GM12878 (cell line): ENCODE measurements around the gene ENTREP1. TPM values are rescaled to one million over a fixed set of nuclear protein-coding genes. Genes with fewer than 3 reads are reported as not detected.

Source experiments
- ATAC-seq: fragments of 200-7000 bp; cut with Tn5 transposase; 3 replicates; pipeline ENCODE4 v1.9.1; 2020; ENCODE audit warnings: mild to moderate bottlenecking, moderate library complexity
- BruUV-seq: library from RNA; stranded (reverse); fragments of 400-500 nt; replicated peaks from 2 replicates; lab custom pipeline; 2021; lab: Mats Ljungman, UMichigan
- CTCF ChIA-PET: fragments of 300-600 bp; sonication (Branson Sonifier 250); formaldehyde crosslinking; extraction: SDS; loops from one replicate; lab custom pipeline; 2021; ENCODE audit warnings: inconsistent platforms; lab: Yijun Ruan, JAX
- POLR2A ChIA-PET: fragments of 350-600 bp; formaldehyde crosslinking; extraction: SDS; loops from one replicate; lab custom pipeline; 2021; ENCODE audit warnings: inconsistent platforms; lab: Charles Lee
- RAD21 ChIA-PET: fragments of 300-600 bp; sonication (Branson Sonifier 250); formaldehyde crosslinking; loops from one replicate; lab custom pipeline; 2023; ENCODE audit warnings: antibody characterized with exemption; ENCODE audit not compliant: unreplicated experiment; lab: Charles Lee
- SMC1A ChIA-PET: fragments of 300-600 bp; sonication (Branson Sonifier 250); formaldehyde crosslinking; loops from one replicate; lab custom pipeline; 2023; ENCODE audit not compliant: unreplicated experiment, uncharacterized antibody; lab: Charles Lee
- DNase-seq: peaks from one replicate; pipeline ENCODE4 v3.0.0-alpha.2; 2011; ENCODE audit warnings: low read depth, low spot score
- FAIRE-seq: peaks from 3 replicates; lab custom pipeline; 2011; peaks lifted over from hg19 to GRCh38; lab: Jason Lieb, UNC
- H2AFZ ChIP-seq: 2 replicates; pipeline ENCODE4 v1.6.0; 2011; ENCODE audit warnings: low read depth, low read length, control low read depth; ENCODE audit not compliant: control insufficient read depth
- H3K27ac ChIP-seq: 2 replicates; pipeline ENCODE4 v1.5.1; 2011; ENCODE audit warnings: control low read depth; ENCODE audit not compliant: control insufficient read depth, insufficient read depth
- H3K27me3 ChIP-seq, 2 experiments: replicated peaks in 1 of 2; 2 replicates each; pipeline versions ENCODE4 v1.6.0 to v1.6.1; 2011; ENCODE audit warnings: low read length in 1 of 2; ENCODE audit not compliant: control insufficient read depth in 2 of 2, insufficient read depth in 2 of 2
- H3K36me3 ChIP-seq, 2 experiments: 2 replicates each; pipeline ENCODE4 v1.5.1; 2011; ENCODE audit warnings: low read length in 1 of 2; ENCODE audit not compliant: control insufficient read depth in 2 of 2, insufficient read depth in 2 of 2
- H3K4me1 ChIP-seq: 2 replicates; pipeline ENCODE4 v1.6.1; 2011; ENCODE audit warnings: mild to moderate bottlenecking, low read length, moderate library complexity, mixed read lengths; ENCODE audit not compliant: control insufficient read depth, insufficient read depth
- H3K4me2 ChIP-seq: 2 replicates; pipeline ENCODE4 v1.6.0; 2011; ENCODE audit warnings: control low read depth; ENCODE audit not compliant: control insufficient read depth, insufficient read depth
- H3K4me3 ChIP-seq: fragments of 200-600 bp; sonication (generic); 2 replicates; pipeline ENCODE4 v1.5.1; 2016
- H3K79me2 ChIP-seq: 2 replicates; pipeline ENCODE4 v1.6.0; 2011; ENCODE audit warnings: low read length; ENCODE audit not compliant: control insufficient read depth, insufficient read depth
- H3K9ac ChIP-seq: 2 replicates; pipeline ENCODE4 v1.8.0; 2011; ENCODE audit warnings: low read length, control low read depth, mixed read lengths; ENCODE audit not compliant: control insufficient read depth, insufficient read depth
- H3K9me3 ChIP-seq: replicated peaks from 3 replicates; pipeline ENCODE4 v1.5.1; 2011; ENCODE audit warnings: mild to moderate bottlenecking, low read length; ENCODE audit not compliant: control insufficient read depth, insufficient read depth
- H4K20me1 ChIP-seq: 2 replicates; pipeline ENCODE4 v1.6.0; 2011; ENCODE audit not compliant: control insufficient read depth, insufficient read depth
- ATF2 ChIP-seq: IDR thresholded peaks from 2 replicates; pipeline ENCODE4 v1.6.1; 2012; ENCODE audit warnings: low read length, inconsistent platforms
- BCL11A ChIP-seq: IDR thresholded peaks from 2 replicates; pipeline ENCODE4 v1.6.1; 2011; ENCODE audit warnings: low read depth, low read length
- ELK1 ChIP-seq: IDR thresholded peaks from 2 replicates; pipeline ENCODE4 v1.6.1; 2012; ENCODE audit warnings: low read depth, low read length, improper control_type of control experiment
- IRF3 ChIP-seq: fragments of 450-650 bp; IDR thresholded peaks from 2 replicates; pipeline ENCODE4 v1.6.1; 2014; ENCODE audit warnings: mild to moderate bottlenecking
- LARP7 ChIP-seq: fragments of 450-650 bp; IDR thresholded peaks from 2 replicates; pipeline ENCODE4 v1.6.1; 2017; ENCODE audit warnings: mild to moderate bottlenecking
- NR2F1 ChIP-seq: fragments of 450-650 bp; conservative IDR thresholded peaks from 2 replicates; pipeline ENCODE4 v1.6.1; 2017; ENCODE audit warnings: mild to moderate bottlenecking
- RB1 ChIP-seq: fragments of 450-650 bp; formaldehyde crosslinking; IDR thresholded peaks from 2 replicates; pipeline ENCODE4 v1.6.1; 2017; ENCODE audit warnings: mild to moderate bottlenecking, borderline replicate concordance
- SREBF1 ChIP-seq: IDR thresholded peaks from 2 replicates; pipeline ENCODE4 v1.6.1; 2012; ENCODE audit warnings: mild to moderate bottlenecking, low read length
- WGBS: methylation state at CpG from one replicate; pipeline ENCODE4 v1.1.6; 2016; ENCODE audit warnings: low lambda C conversion rate; ENCODE audit not compliant: insufficient replicate concordance, insufficient coverage; ENCODE audit errors: missing lambda C conversion rate; 5-methylcytosine and 5-hydroxymethylcytosine counted together
- in situ Hi-C: fragments of 300-500 bp; cut with MboI; formaldehyde crosslinking; loops from 9 replicates; pipeline ENCODE4 v1.14.3; 2018; ENCODE audit warnings: mixed read lengths
- intact Hi-C: fragments of 100-400 bp; cut with micrococcal nuclease; formaldehyde crosslinking; loops from one replicate; pipeline ENCODE4 v1.14.2; 2022; ENCODE audit not compliant: unreplicated experiment
- polyA plus RNA-seq, 11 experiments: library from polyadenylated mRNA; depleted of rRNA in 4 of 11; unstranded in 6 of 11; stranded (reverse) in 5 of 11; fragments of >200 nt; fragmentation: Nextera tagmentation in 4 of 11; fragmentation: Illumina TruSeq in 1 of 11; extraction: Ambion mirVana in 4 of 11; extraction: Trizol in 1 of 11; gene quantifications; 1 replicate in 1 of 11; 2 replicates in 10 of 11; pipeline versions ENCODE4 v1.2.1 to v1.2.3, GENCODE V29; 2011 to 2016; ENCODE audit warnings: inconsistent platforms in 2 of 11, missing spikeins in 2 of 11, low read depth in 1 of 11
- total RNA-seq, 4 experiments: library from RNA; depleted of rRNA in 3 of 4; stranded (reverse); fragments of >200 nt in 3 of 4; fragmentation: Illumina TruSeq in 1 of 4; extraction: Trizol in 1 of 4; gene quantifications; 2 replicates each; pipeline versions ENCODE4 v1.2.1 to v1.2.3, GENCODE V29; 2013 to 2021
- TF ChIP-seq, protein P1 (sequence below): fragments of 150-350 bp; IDR thresholded peaks from 2 replicates; pipeline ENCODE4 v1.6.1; 2016; ENCODE audit warnings: low read depth, low read length

The ENTREP1 gene
- total and polyA plus RNA-seq, 10 of the 15 experiments (the other 5 are each of a cell fraction or from before 2014, with no cell fraction given) = not detected

GRCh38 chr9:69295872-69296552, 29.0 kb upstream of the ENTREP1 start:
- WGBS = 33% methylated on average over 9 of the region's 9 CpGs
- no peak overlapping the region for H3K4me2 ChIP-seq
- no peaks in the 10 kb centered on the region for H3K79me2 ChIP-seq
- H4K20me1 ChIP-seq = no peaks in the 10 kb centered on the region
- no peaks in the 10 kb centered on the region for H3K9me3 ChIP-seq
- POLR2A ChIA-PET = no interaction called here
- ATAC-seq = no peak
- intact Hi-C loops = no loop called here
- in situ Hi-C loops = no loop called here
- TF ChIP-seq NR2F1 (no peak), SREBF1 (no peak), BCL11A (no peak), ELK1 (no peak), IRF3 (no peak), ATF2 (no peak), RB1 (no peak), LARP7 (no peak)
- TF ChIP-seq, protein P1, sequence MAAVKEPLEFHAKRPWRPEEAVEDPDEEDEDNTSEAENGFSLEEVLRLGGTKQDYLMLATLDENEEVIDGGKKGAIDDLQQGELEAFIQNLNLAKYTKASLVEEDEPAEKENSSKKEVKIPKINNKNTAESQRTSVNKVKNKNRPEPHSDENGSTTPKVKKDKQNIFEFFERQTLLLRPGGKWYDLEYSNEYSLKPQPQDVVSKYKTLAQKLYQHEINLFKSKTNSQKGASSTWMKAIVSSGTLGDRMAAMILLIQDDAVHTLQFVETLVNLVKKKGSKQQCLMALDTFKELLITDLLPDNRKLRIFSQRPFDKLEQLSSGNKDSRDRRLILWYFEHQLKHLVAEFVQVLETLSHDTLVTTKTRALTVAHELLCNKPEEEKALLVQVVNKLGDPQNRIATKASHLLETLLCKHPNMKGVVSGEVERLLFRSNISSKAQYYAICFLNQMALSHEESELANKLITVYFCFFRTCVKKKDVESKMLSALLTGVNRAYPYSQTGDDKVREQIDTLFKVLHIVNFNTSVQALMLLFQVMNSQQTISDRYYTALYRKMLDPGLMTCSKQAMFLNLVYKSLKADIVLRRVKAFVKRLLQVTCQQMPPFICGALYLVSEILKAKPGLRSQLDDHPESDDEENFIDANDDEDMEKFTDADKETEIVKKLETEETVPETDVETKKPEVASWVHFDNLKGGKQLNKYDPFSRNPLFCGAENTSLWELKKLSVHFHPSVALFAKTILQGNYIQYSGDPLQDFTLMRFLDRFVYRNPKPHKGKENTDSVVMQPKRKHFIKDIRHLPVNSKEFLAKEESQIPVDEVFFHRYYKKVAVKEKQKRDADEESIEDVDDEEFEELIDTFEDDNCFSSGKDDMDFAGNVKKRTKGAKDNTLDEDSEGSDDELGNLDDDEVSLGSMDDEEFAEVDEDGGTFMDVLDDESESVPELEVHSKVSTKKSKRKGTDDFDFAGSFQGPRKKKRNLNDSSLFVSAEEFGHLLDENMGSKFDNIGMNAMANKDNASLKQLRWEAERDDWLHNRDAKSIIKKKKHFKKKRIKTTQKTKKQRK = no peak
- TF ChIP-seq, all 136 proteins: peak for 0
- Histone ChIP-seq H2AFZ (no peak overlapping the region), H3K27ac (no peak overlapping the region), H3K9ac (no peak overlapping the region), H3K4me3 (no peak overlapping the region), H3K36me3 (no peaks in the 10 kb centered on the region), H3K27me3 (no peaks in the 10 kb centered on the region), H3K4me1 (no peaks in the 10 kb centered on the region)
- CTCF ChIA-PET = no interaction called here
- SMC1A ChIA-PET = no interaction called here
- no peak for FAIRE-seq
- BruUV-seq = no TSS peak
- DNase-seq = no peak
- RAD21 ChIA-PET = no interaction called here
